Measurements from ENCODE around the gene DNLZ.

DNA sequence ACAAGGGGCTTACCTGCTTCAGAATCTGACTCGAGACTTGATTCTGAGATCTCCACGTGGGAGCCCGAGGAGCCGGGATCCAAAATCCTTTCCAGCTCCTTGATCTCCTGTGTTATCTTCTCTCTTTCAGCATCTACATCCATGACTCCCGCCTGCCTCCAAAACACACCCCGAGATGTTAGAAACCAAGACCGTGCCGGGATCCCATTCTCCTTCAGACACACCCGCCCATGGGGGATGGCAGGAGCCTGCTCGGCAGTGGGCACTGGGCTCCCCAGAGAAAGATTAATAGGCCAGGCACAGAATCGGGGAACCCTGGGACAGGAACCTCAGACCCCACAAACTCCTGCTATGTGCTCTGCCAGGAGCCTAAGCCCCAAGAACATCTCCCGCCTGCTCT, 34.7 kb upstream of the DNLZ start:
- no peak for TF ChIP-seq POLR2A (IDR thresholded peaks at IDR 0.05)
- TF ChIP-seq, protein P1, sequence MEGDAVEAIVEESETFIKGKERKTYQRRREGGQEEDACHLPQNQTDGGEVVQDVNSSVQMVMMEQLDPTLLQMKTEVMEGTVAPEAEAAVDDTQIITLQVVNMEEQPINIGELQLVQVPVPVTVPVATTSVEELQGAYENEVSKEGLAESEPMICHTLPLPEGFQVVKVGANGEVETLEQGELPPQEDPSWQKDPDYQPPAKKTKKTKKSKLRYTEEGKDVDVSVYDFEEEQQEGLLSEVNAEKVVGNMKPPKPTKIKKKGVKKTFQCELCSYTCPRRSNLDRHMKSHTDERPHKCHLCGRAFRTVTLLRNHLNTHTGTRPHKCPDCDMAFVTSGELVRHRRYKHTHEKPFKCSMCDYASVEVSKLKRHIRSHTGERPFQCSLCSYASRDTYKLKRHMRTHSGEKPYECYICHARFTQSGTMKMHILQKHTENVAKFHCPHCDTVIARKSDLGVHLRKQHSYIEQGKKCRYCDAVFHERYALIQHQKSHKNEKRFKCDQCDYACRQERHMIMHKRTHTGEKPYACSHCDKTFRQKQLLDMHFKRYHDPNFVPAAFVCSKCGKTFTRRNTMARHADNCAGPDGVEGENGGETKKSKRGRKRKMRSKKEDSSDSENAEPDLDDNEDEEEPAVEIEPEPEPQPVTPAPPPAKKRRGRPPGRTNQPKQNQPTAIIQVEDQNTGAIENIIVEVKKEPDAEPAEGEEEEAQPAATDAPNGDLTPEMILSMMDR (IDR thresholded peaks at IDR 0.05), result no peak
